ENCODE measurements around the gene IL23R. TPM values are rescaled to one million over a fixed set of nuclear protein-coding genes. Genes with fewer than 3 reads are reported as not detected.

IL23R gene
- total and polyA plus RNA-seq, 2 of the 8 experiments (the other 6 are each of a cell fraction or from before 2014, with no cell fraction given), result not detected

DNA sequence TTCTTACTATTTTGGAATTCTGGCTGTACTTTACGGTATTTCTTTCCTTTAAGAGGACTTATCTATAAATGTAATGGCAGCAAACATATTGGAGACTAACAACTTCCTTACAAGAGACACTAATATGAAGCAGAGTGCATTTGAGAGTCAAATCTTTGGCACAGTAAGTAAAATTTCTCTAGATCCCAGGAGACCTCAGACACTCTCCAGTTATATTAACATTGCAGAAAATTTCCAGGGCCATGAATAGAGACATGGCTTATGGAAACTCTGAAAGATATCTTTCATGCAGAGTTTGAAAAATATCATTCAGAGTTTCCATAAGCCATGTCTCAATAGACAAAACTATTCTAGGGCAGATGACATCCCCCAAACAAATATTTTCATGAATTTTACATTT, 51.2 kb downstream of the IL23R start:
- Histone ChIP-seq H3K4me3 (ENCODE audit: extremely low read depth in 1 of 4, insufficient read depth in 2 of 4, low read depth in 3 of 4, low read length in 4 of 4) (no peak overlapping the region), H3K56ac (replicated peaks; ENCODE audit: insufficient read length, low read depth, low read length) (no peak overlapping the region), H3K79me2 (ENCODE audit: control insufficient read depth in 1 of 2, insufficient read depth in 2 of 2, low read length in 2 of 2) (no peaks in the 10 kb centered on the region), H2BK15ac (ENCODE audit: low read length) (no peak overlapping the region), H3K14ac (ENCODE audit: insufficient read length) (no peak overlapping the region), H4K91ac (replicated peaks; ENCODE audit: insufficient read length, low read length) (no peak overlapping the region), H4K5ac (ENCODE audit: insufficient read length, low read depth, low read length) (no peak overlapping the region), H2BK5ac (ENCODE audit: low read depth, low read length) (no peak overlapping the region), H2AFZ (ENCODE audit: low read length) (no peak overlapping the region), H2BK120ac (replicated peaks; ENCODE audit: low read depth, low read length) (no peak overlapping the region), H4K20me1 (replicated peaks in 1 of 2; ENCODE audit: control insufficient read depth in 1 of 2, insufficient read depth in 2 of 2, low read length in 2 of 2) (no peaks in the 10 kb centered on the region), H3K9ac (replicated peaks in 1 of 4; ENCODE audit: extremely low read depth in 1 of 4, low read depth in 3 of 4, low read length in 3 of 4) (no peak overlapping the region), H3K18ac (ENCODE audit: extremely low read depth, low read length) (no peak overlapping the region), H3K4me2 (ENCODE audit: insufficient read depth in 1 of 2, low read depth in 2 of 2, low read length in 2 of 2) (no peak overlapping the region), H3K79me1 (ENCODE audit: low read depth, low read length) (no peaks in the 10 kb centered on the region), H3K23me2 (ENCODE audit: low read depth, low read length) (no peaks in the 10 kb centered on the region), H3K27me3 (replicated peaks in 1 of 4; ENCODE audit: control insufficient read depth in 3 of 4, extremely low read depth in 1 of 4, insufficient read depth in 3 of 4, low read length in 3 of 4) (no peaks in the 10 kb centered on the region), H2AK5ac (ENCODE audit: low read depth, low read length) (no peak overlapping the region), H3K9me3 (ENCODE audit: insufficient read depth in 2 of 2, low read depth in 1 of 2, low read length in 1 of 2) (no peaks in the 10 kb centered on the region), H3K36me3 (ENCODE audit: control insufficient read depth in 2 of 4, insufficient read depth in 4 of 4, low read length in 3 of 4) (no peaks in the 10 kb centered on the region), H3K4me1 (replicated peaks in 1 of 4; ENCODE audit: control insufficient read depth in 3 of 4, insufficient read depth in 4 of 4, low read length in 3 of 4) (peaks cover 0 to 2% (median 0%) of the 10 kb centered on the region in 4 experiments; a peak in 1 of 7 replicates), H2BK12ac (ENCODE audit: low read depth, low read length) (no peak overlapping the region), H3K4ac (replicated peaks; ENCODE audit: insufficient read length, low read depth, low read length) (no peak overlapping the region), H4K8ac (ENCODE audit: extremely low read depth, insufficient read depth, low read length) (no peak overlapping the region), H3K23ac (ENCODE audit: insufficient read length) (no peak overlapping the region), H3K27ac (ENCODE audit: low read depth, low read length) (no peak overlapping the region), H2BK20ac (ENCODE audit: low read length) (no peak overlapping the region)
- no peak for TF ChIP-seq GABPA (IDR thresholded peaks at IDR 0.05; ENCODE audit: borderline replicate concordance, insufficient read depth, low read length)
- TF ChIP-seq TAF7 (optimal IDR thresholded peaks at IDR 0.05; ENCODE audit: borderline replicate concordance, low read depth, low read length), result no peak
- no peak for TF ChIP-seq SP2 (IDR thresholded peaks at IDR 0.05; ENCODE audit: low read length)
- no peak for TF ChIP-seq SP4 (IDR thresholded peaks at IDR 0.05; ENCODE audit: low read length)
- TF ChIP-seq, protein P1, sequence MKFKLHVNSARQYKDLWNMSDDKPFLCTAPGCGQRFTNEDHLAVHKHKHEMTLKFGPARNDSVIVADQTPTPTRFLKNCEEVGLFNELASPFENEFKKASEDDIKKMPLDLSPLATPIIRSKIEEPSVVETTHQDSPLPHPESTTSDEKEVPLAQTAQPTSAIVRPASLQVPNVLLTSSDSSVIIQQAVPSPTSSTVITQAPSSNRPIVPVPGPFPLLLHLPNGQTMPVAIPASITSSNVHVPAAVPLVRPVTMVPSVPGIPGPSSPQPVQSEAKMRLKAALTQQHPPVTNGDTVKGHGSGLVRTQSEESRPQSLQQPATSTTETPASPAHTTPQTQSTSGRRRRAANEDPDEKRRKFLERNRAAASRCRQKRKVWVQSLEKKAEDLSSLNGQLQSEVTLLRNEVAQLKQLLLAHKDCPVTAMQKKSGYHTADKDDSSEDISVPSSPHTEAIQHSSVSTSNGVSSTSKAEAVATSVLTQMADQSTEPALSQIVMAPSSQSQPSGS (IDR thresholded peaks at IDR 0.05; ENCODE audit: low read length), result no peak
- TF ChIP-seq RFX5 (IDR thresholded peaks at IDR 0.05; ENCODE audit: borderline replicate concordance, low read depth, low read length), result no peak
- TF ChIP-seq CHD2 (IDR thresholded peaks at IDR 0.05; ENCODE audit: low read length), result no peak
- TF ChIP-seq GTF2F1 (IDR thresholded peaks at IDR 0.05; ENCODE audit: borderline replicate concordance, low read depth, low read length), result no peak
- no peak for TF ChIP-seq YY1 (IDR thresholded peaks at IDR 0.05; ENCODE audit: low read depth, low read length)
- no peak for TF ChIP-seq KDM4A (IDR thresholded peaks at IDR 0.05; ENCODE audit: low read depth, low read length, severe bottlenecking)
- TF ChIP-seq BCL11A (IDR thresholded peaks at IDR 0.05; ENCODE audit: low read depth in 2 of 2, low read length in 2 of 2), result no peak
- TF ChIP-seq SRF (IDR thresholded peaks at IDR 0.05; ENCODE audit: low read depth, low read length), result no peak
- no peak for DNase-seq (ENCODE audit: low read depth in 1 of 2, low spot score in 2 of 2)
- FAIRE-seq, result no peak
- 85% methylated on average over 1 of the region's 1 CpG; no CpG with 5 or more reads in 1 of the 2 experiments for WGBS, 2 experiments (ENCODE audit: extremely low coverage in 1 of 2, insufficient coverage in 1 of 2, insufficient read length in 1 of 2, insufficient replicate concordance in 2 of 2, low coverage in 1 of 2, low lambda C conversion rate in 2 of 2, missing lambda C conversion rate in 1 of 2)
- ChIA-PET CTCF (ENCODE audit: partially characterized antibody) (interaction anchor here (0.6 to 9.8 kb wide), 5 partner anchors 119 to 289 kb away, joined by 3 to 176 read pairs (median 5); no protein-coding TSS in a partner anchor), POLR2A (ENCODE audit: partially characterized antibody) (no interaction called here)

Data from H1 (cell line).